Measurements from ENCODE around the gene RNF224.
"Not testable (repeated sequence)": the region's sequence is repeated elsewhere in the genome, so short reads cannot be mapped to it uniquely, and the experiment has no call there.

The RNF224 gene

DNA sequence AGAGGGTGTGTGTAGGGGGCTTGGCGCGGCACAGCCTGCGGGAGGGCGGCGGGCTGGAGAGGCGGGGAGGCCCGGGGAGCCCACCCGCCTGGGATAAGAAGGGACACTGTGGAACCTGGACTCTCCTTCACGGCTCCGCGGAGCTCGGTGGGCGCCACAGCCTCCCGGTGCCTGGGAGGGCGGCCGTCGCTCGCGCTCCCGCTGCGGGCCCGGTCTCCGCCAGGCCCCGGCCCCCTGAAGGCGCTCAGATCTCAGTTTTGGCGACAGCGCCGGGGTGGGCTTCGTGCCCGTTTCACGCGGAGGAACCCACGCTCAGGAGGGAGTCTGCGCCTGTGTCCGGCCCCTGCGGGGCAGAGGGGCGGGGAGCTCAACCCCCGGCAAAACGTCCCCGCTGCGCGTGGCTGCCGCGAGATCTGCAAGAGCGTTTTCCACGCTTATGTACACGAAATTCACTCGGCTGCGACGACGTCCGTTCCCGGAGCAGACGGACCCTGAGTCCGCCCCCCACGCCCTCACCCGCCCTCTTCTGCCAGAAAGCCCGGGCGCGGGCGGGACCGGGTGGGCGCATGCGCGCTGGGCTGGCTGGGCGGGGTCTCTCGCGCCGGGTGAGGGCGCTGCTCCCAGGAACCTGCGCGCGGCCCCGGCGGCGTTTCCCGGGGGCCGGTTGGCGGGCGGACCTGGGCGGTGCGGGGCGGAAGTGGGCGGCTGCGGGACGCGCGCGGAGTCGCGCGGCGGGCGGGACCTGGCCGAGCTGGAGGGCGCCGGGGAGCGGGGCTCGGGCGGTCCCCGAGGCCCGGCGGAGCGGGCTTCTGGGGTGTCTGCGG lies 27.5 kb downstream of the RNF224 start, which contains the start of gene NELFB:
Gene NELFB (plus strand): TSS at position 704 of the 824 bp plus-strand sequence.
- Histone ChIP-seq H3K36me3 (ENCODE audit: insufficient read depth) (no peaks in the 10 kb centered on the region), H3K4me3 (IDR thresholded peaks at IDR 0.05; ENCODE audit: insufficient read depth, low read depth, low read length) (no peak within 1 kb of the TSS), H3K4me1 (ENCODE audit: low read depth, poor library complexity, severe bottlenecking) (peaks cover 17% of the 10 kb centered on the region), H3K4me2 (peak within 1 kb of the TSS; percentile 82), H3K9ac (peak within 1 kb of the TSS; percentile 71), H4K20me1 (ENCODE audit: insufficient read depth) (no peaks in the 10 kb centered on the region), H3K27me3 (ENCODE audit: insufficient read depth, low read depth) (no peaks in the 10 kb centered on the region), H3K27ac (peak within 1 kb of the TSS; percentile 65), H2AFZ (ENCODE audit: low read depth) (peak within 1 kb of the TSS; percentile 99), H3K79me2 (ENCODE audit: insufficient read depth, low read depth) (peaks cover 15% of the 10 kb centered on the region)
- TF ChIP-seq, protein P1, sequence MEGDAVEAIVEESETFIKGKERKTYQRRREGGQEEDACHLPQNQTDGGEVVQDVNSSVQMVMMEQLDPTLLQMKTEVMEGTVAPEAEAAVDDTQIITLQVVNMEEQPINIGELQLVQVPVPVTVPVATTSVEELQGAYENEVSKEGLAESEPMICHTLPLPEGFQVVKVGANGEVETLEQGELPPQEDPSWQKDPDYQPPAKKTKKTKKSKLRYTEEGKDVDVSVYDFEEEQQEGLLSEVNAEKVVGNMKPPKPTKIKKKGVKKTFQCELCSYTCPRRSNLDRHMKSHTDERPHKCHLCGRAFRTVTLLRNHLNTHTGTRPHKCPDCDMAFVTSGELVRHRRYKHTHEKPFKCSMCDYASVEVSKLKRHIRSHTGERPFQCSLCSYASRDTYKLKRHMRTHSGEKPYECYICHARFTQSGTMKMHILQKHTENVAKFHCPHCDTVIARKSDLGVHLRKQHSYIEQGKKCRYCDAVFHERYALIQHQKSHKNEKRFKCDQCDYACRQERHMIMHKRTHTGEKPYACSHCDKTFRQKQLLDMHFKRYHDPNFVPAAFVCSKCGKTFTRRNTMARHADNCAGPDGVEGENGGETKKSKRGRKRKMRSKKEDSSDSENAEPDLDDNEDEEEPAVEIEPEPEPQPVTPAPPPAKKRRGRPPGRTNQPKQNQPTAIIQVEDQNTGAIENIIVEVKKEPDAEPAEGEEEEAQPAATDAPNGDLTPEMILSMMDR (conservative IDR thresholded peaks at IDR 0.05; ENCODE audit: low read depth, low read length) = no peak

DNA sequence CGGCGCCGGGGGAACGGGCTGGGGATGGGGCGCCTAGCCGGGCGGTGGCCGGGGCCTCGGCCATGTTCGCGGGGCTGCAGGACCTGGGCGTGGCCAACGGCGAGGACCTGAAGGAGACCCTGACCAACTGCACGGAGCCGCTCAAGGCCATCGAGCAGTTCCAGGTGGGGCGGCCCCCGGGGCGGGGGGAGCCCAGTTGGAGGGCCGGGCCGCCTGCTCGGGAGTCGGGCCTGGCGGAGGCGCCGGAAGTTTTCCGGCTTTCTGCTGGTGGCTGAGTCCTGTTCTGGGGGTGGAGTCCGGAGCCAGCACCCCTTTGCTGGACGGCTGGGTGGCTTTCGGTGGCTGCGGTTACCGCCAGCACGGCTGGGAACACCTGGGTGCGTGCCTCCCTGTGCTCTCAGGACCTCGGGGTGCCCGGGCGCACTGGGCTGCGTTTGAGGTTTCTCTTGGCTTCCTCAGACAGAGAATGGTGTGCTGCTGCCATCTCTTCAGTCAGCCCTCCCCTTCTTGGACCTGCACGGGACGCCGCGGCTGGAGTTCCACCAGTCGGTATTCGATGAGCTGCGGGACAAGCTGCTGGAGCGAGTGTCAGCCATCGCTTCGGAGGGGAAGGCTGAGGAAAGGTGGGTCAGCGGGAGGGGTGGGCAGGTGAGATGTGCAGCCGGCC lies 28.3 kb downstream of the RNF224 start:
- Histone ChIP-seq H3K27me3 (ENCODE audit: insufficient read depth, low read depth) (no peaks in the 10 kb centered on the region), H3K36me3 (ENCODE audit: insufficient read depth) (no peaks in the 10 kb centered on the region), H3K27ac (peak overlapping the region; percentile 65), H2AFZ (ENCODE audit: low read depth) (peak overlapping the region; percentile 78), H4K20me1 (ENCODE audit: insufficient read depth) (no peaks in the 10 kb centered on the region), H3K4me1 (ENCODE audit: low read depth, poor library complexity, severe bottlenecking) (peaks cover 17% of the 10 kb centered on the region), H3K9ac (peak overlapping the region; percentile 71), H3K79me2 (ENCODE audit: insufficient read depth, low read depth) (peaks cover 15% of the 10 kb centered on the region), H3K4me2 (peak overlapping the region; percentile 74), H3K4me3 (IDR thresholded peaks at IDR 0.05; ENCODE audit: insufficient read depth, low read depth, low read length) (no peak overlapping the region)
- TF ChIP-seq, protein P1 (conservative IDR thresholded peaks at IDR 0.05; ENCODE audit: low read depth, low read length) = no peak

DNA sequence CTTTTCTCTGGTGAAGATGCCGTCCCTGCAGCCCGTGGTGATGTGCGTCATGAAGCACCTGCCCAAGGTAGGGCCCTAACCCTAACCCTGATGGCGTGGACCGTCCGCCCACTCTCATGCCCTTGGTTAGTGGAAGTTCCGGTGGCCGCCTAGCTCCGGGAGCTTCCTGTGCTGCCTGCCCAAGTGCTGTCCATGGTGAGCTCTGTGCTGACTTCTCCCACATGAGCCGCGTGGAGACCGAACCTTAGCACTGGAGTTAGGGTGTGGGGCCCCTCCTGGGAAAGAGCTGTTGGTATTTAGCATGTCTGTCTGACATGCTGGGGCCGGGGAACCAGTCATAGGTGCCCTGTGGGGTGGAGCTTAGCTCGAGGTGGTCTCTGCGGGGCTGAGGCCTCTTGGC lies 29.1 kb downstream of the RNF224 start:
- H3K36me3 ChIP-seq (ENCODE audit: insufficient read depth) = no peaks in the 10 kb centered on the region
- no peak overlapping the region for H3K4me3 ChIP-seq (IDR thresholded peaks at IDR 0.05; ENCODE audit: insufficient read depth, low read depth, low read length)
- H4K20me1 ChIP-seq (ENCODE audit: insufficient read depth) = no peaks in the 10 kb centered on the region
- no peak overlapping the region for H3K27ac ChIP-seq
- H2AFZ ChIP-seq (ENCODE audit: low read depth) = no peak overlapping the region
- H3K4me2 ChIP-seq = peak overlapping the region; percentile 74
- H3K79me2 ChIP-seq (ENCODE audit: insufficient read depth, low read depth) = peaks cover 15% of the 10 kb centered on the region
- H3K9ac ChIP-seq = no peak overlapping the region
- peaks cover 17% of the 10 kb centered on the region for H3K4me1 ChIP-seq (ENCODE audit: low read depth, poor library complexity, severe bottlenecking)
- H3K27me3 ChIP-seq (ENCODE audit: insufficient read depth, low read depth) = no peaks in the 10 kb centered on the region
- TF ChIP-seq, protein P1 (conservative IDR thresholded peaks at IDR 0.05; ENCODE audit: low read depth, low read length) = no peak

DNA sequence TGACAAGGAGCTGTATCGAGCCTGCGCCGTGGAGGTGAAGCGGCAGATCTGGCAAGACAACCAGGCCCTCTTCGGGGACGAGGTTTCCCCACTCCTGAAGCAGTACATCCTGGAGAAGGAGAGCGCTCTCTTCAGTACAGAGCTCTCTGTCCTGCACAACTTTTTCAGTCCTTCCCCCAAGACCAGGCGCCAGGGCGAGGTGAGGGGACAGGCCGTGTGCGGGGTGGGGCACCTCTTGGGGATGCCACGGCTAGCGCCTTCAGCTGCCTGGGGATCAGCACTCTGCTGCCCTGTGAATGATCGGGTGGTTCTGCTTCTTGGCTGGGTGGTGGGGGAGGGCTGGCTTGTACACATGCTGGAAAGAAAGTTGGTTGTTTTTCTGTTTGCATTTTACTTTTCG lies 29.6 kb downstream of the RNF224 start:
- H3K4me2 ChIP-seq = no peak overlapping the region; the same call in 1 of the 2 replicates
- H3K4me1 ChIP-seq (ENCODE audit: low read depth, poor library complexity, severe bottlenecking) = peaks cover 17% of the 10 kb centered on the region
- no peaks in the 10 kb centered on the region for H3K36me3 ChIP-seq (ENCODE audit: insufficient read depth)
- no peak overlapping the region for H3K27ac ChIP-seq
- H3K9ac ChIP-seq = no peak overlapping the region
- no peak overlapping the region for H2AFZ ChIP-seq (ENCODE audit: low read depth)
- no peak overlapping the region for H3K4me3 ChIP-seq (IDR thresholded peaks at IDR 0.05; ENCODE audit: insufficient read depth, low read depth, low read length)
- H4K20me1 ChIP-seq (ENCODE audit: insufficient read depth) = no peaks in the 10 kb centered on the region
- peaks cover 15% of the 10 kb centered on the region for H3K79me2 ChIP-seq (ENCODE audit: insufficient read depth, low read depth)
- TF ChIP-seq, protein P1 (conservative IDR thresholded peaks at IDR 0.05; ENCODE audit: low read depth, low read length) = no peak
- H3K27me3 ChIP-seq (ENCODE audit: insufficient read depth, low read depth) = no peaks in the 10 kb centered on the region

DNA sequence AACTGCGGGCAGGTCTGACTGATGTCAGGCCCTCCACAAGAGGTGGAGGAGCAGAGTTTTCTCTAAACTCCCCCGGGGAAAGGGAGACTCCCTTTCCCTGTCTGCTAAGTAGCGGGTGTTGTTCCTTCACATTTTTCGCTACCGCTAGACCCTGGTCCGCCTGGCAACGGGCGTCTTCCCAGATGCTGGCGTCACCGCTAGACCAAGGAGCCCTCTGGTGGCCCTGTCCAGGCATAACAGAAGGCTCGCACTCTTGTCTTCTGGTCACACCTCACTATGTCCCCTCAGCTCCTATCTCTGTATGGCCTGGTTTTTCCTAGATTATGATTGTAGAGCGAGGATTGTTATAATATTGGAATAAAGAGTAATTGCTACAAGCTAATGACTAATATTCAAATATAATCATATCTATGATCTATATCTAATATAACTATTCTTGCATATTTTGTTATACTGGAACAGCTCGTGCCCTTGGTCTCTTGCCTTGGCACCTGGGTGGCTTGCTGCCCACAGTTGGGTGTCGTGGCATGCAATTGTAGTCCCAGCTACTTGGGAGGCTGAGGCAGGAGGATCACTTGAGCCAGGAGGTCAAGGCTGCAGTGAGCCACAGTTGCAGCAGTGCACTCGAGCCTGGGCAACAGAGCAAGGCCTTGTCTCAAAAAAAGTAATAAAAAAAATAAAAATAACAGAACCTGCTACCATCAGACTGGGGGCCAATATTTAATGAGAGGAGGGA lies 35.0 kb downstream of the RNF224 start:
- H3K4me3 ChIP-seq (IDR thresholded peaks at IDR 0.05; ENCODE audit: insufficient read depth, low read depth, low read length); H4K20me1 ChIP-seq (ENCODE audit: insufficient read depth); H3K27me3 ChIP-seq (ENCODE audit: insufficient read depth, low read depth); H3K79me2 ChIP-seq (ENCODE audit: insufficient read depth, low read depth); H2AFZ ChIP-seq (ENCODE audit: low read depth); H3K4me2 ChIP-seq; H3K4me1 ChIP-seq (ENCODE audit: low read depth, poor library complexity, severe bottlenecking); H3K27ac ChIP-seq; H3K36me3 ChIP-seq (ENCODE audit: insufficient read depth); H3K9ac ChIP-seq: not testable (repeated sequence)

Data from KMS-11 (cell line).